Glutamatergic neuron (in vitro differentiated cells): Measurements from ENCODE around the gene SMAD6. TPM values are rescaled to one million over a fixed set of nuclear protein-coding genes. Genes with fewer than 3 reads are reported as not detected.

ENCODE experiments used
- DNase-seq: peaks from one replicate; pipeline ENCODE4 v3.0.0; 2022
- H3K27ac Mint-ChIP-seq: one replicate; pipeline ENCODE4 v1.8.0; 2020; ENCODE audit warnings: mild to moderate bottlenecking, mixed read lengths, inconsistent platforms; ENCODE audit not compliant: unreplicated experiment
- H3K27me3 Mint-ChIP-seq: one replicate; pipeline ENCODE4 v1.8.0; 2020; ENCODE audit warnings: mild to moderate bottlenecking, moderate library complexity, mixed read lengths, inconsistent platforms; ENCODE audit not compliant: unreplicated experiment
- H3K36me3 Mint-ChIP-seq: one replicate; pipeline ENCODE4 v1.8.0; 2020; ENCODE audit warnings: mild to moderate bottlenecking, mixed read lengths, inconsistent platforms; ENCODE audit not compliant: unreplicated experiment
- H3K4me1 Mint-ChIP-seq: one replicate; pipeline ENCODE4 v1.8.0; 2020; ENCODE audit warnings: mild to moderate bottlenecking, low read depth, mixed read lengths, inconsistent platforms; ENCODE audit not compliant: unreplicated experiment
- H3K4me3 Mint-ChIP-seq: one replicate; pipeline ENCODE4 v1.8.0; 2020; ENCODE audit warnings: mild to moderate bottlenecking, mixed read lengths, inconsistent platforms; ENCODE audit not compliant: unreplicated experiment
- H3K9me3 Mint-ChIP-seq: one replicate; pipeline ENCODE4 v1.8.0; 2020; ENCODE audit warnings: mild to moderate bottlenecking, moderate library complexity, mixed read lengths, inconsistent platforms; ENCODE audit not compliant: unreplicated experiment
- total RNA-seq: library from RNA; stranded (reverse); fragmentation: NEBNext Ultra II Directional; extraction: Animal tissue kit (Norgen Biotek cat#: 25700); gene quantifications from one replicate; pipeline ENCODE4 v1.2.1, GENCODE V29; 2021; ENCODE audit not compliant: unreplicated experiment
- TF ChIP-seq, protein P1 (sequence below): fragments of 200-600 bp; sonication (generic); IDR thresholded peaks from one replicate; pipeline ENCODE4 v1.5.0; 2021; ENCODE audit not compliant: partially characterized antibody, unreplicated experiment

Gene SMAD6
- total RNA-seq, 1 donor from 2014 or later, result 0.83 TPM

DNA sequence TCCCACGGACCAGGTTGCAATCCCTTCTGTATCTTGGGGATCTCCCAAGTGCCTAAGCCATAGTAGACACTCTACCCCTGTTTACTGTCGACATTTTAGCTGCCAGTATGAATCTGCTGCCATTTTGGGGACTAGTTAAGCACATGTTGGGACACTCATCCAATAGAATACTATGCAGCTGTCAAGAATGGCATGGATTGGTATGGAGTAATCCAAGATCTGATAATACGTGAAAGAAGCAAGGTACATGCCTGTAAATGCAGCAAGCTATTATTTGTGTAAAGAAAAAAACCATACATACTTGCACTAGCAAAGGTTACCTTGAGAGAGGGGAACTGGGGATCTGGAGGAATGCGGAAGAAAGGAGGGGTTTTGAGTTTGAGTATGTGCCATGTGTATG is 129.3 kb downstream of the SMAD6 start:
- Mint-ChIP-seq H3K27me3 (peaks cover 7% of the 10 kb centered on the region), H3K36me3 (no peaks in the 10 kb centered on the region), H3K27ac (no peak overlapping the region), H3K4me1 (no peaks in the 10 kb centered on the region), H3K9me3 (no peaks in the 10 kb centered on the region), H3K4me3 (no peak overlapping the region)
- TF ChIP-seq, protein P1, sequence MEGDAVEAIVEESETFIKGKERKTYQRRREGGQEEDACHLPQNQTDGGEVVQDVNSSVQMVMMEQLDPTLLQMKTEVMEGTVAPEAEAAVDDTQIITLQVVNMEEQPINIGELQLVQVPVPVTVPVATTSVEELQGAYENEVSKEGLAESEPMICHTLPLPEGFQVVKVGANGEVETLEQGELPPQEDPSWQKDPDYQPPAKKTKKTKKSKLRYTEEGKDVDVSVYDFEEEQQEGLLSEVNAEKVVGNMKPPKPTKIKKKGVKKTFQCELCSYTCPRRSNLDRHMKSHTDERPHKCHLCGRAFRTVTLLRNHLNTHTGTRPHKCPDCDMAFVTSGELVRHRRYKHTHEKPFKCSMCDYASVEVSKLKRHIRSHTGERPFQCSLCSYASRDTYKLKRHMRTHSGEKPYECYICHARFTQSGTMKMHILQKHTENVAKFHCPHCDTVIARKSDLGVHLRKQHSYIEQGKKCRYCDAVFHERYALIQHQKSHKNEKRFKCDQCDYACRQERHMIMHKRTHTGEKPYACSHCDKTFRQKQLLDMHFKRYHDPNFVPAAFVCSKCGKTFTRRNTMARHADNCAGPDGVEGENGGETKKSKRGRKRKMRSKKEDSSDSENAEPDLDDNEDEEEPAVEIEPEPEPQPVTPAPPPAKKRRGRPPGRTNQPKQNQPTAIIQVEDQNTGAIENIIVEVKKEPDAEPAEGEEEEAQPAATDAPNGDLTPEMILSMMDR, result no peak
- DNase-seq, result no peak

DNA sequence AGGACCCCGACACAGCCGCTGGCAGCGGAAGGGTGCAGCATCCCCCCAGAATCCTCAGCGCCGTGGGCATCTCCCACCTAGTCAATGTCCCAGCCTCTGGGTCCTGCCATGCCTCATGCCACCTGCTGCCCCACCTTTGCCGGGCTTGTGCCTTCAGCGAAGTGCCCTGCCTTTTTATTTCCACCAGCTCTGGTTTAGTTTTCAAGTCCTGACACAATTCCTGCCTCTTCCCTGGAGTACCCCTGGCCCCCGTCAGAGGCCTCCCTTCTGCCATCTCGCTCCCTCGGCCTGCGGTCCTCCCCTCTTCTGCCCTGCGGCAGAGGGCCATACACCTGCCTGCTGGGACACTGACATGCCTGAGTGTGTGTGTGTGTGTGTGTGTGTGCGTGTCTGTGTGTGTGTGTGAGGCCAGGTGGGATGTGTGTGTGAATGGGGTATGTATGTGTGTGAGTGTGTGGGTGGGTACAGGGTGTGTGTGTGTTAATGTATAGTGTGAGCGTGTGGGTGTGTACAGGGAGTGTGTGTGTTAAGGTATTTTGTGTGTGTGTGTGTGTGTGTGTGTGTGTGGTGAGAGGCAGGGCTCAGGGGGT is 129.9 kb downstream of the SMAD6 start:
- no peak for DNase-seq
- no peaks in the 10 kb centered on the region for H3K36me3 Mint-ChIP-seq
- TF ChIP-seq, protein P1, result no peak
- H3K27ac Mint-ChIP-seq, result no peak overlapping the region
- no peak overlapping the region for H3K4me3 Mint-ChIP-seq
- H3K4me1 Mint-ChIP-seq, result no peaks in the 10 kb centered on the region
- H3K27me3 Mint-ChIP-seq, result peaks cover 7% of the 10 kb centered on the region
- no peaks in the 10 kb centered on the region for H3K9me3 Mint-ChIP-seq

Other genes with a start within 250 kb of the SMAD6 start
- gene SNAPC5, start 204.5 kb upstream of the SMAD6 start, total RNA-seq, result 17.6 TPM
- gene RPL4, start 197.4 kb upstream of the SMAD6 start, total RNA-seq, result 1,679 TPM
- gene ZWILCH, start 196.9 kb upstream of the SMAD6 start, total RNA-seq, result 21.8 TPM
- gene LCTL, start 136.2 kb upstream of the SMAD6 start, total RNA-seq, result not detected